Esophagus muscularis mucosa (tissue), 3 donors: ENCODE data around the gene CNOT8.

Experiments
- CTCF ChIP-seq, 3 experiments: fragments of 200-600 bp in 2 of 3; fragments of 450-650 bp in 1 of 3; sonication (generic) in 2 of 3; IDR thresholded peaks; one replicate each; pipeline ENCODE4 v1.5.1; 2017 to 2019; ENCODE audit warnings: antibody characterized with exemption in 3 of 3, mild to moderate bottlenecking in 2 of 3, moderate library complexity in 1 of 3
- POLR2A ChIP-seq: fragments of 450-650 bp; IDR thresholded peaks from one replicate; pipeline ENCODE4 v1.6.1; 2017; ENCODE audit warnings: antibody characterized with exemption, moderate library complexity, mild to moderate bottlenecking, low read depth

GRCh38 chr5:154850255-154851062, 8.0 kb upstream of the CNOT8 start, which contains the start of gene FAXDC2:
- TF ChIP-seq POLR2A (no peak), CTCF (IDR thresholded peaks at IDR 0.05) (peak in 1 of 3 experiments; percentile 4)
